Psoas muscle (tissue), 8 donors: ENCODE results near the gene SNX10. TPM values are rescaled to one million over a fixed set of nuclear protein-coding genes. Genes with fewer than 3 reads are reported as not detected.

ENCODE experiments used
- ATAC-seq, 4 donors: fragments of 200-7000 bp; cut with Tn5 transposase; one replicate each; pipeline ENCODE4 v1.9.1; 2020; ENCODE audit warnings: moderate library complexity in 3 of 4, mild to moderate bottlenecking in 2 of 4
- DNase-seq, 2 donors: peaks; one replicate each; pipeline ENCODE4 v3.0.0-alpha.2; 2020
- H3K27ac ChIP-seq: fragments of 200-600 bp; one replicate; pipeline ENCODE4 v1.8.0; 2022
- H3K27me3 ChIP-seq, 3 donors: fragments of 200-600 bp in 1 of 3; one replicate each; pipeline versions ENCODE4 v1.6.1 to v1.8.0; 2013 to 2022; ENCODE audit warnings: low read length in 2 of 3, mild to moderate bottlenecking in 2 of 3, moderate library complexity in 1 of 3; ENCODE audit not compliant: insufficient read depth in 3 of 3
- H3K36me3 ChIP-seq, 2 donors: fragments of 200-600 bp in 1 of 2; one replicate each; pipeline versions ENCODE4 v1.6.1 to v1.8.0; 2013 to 2022; ENCODE audit warnings: low read depth in 1 of 2, mild to moderate bottlenecking in 1 of 2, moderate library complexity in 1 of 2; ENCODE audit not compliant: insufficient read depth in 1 of 2
- H3K4me1 ChIP-seq: fragments of 200-600 bp; one replicate; pipeline ENCODE4 v1.8.0; 2022
- H3K4me3 ChIP-seq: fragments of 200-600 bp; one replicate; pipeline ENCODE4 v1.8.0; 2022; ENCODE audit warnings: mild to moderate bottlenecking
- H3K9me3 ChIP-seq: fragments of 200-600 bp; one replicate; pipeline ENCODE4 v1.8.0; 2022
- CTCF ChIP-seq: fragments of 200-600 bp; IDR thresholded peaks from one replicate; pipeline ENCODE4 v1.8.0; 2022; ENCODE audit warnings: antibody characterized with exemption
- WGBS, 3 donors: extraction: QIAGEN DNeasy Blood & Tissue Kit; methylation state at CpG; one replicate each; pipeline versions ENCODE4 v1.1.6 to v1.1.7; 2013; 5-methylcytosine and 5-hydroxymethylcytosine counted together
- intact Hi-C, 2 donors: fragments of 100-400 bp; cut with DNase I; formaldehyde crosslinking; loops; one replicate each; pipeline versions ENCODE4 v1.11.0 to v1.14.2; 2022
- polyA plus RNA-seq, 3 donors: library from polyadenylated mRNA; stranded (reverse); fragments of 200-250 nt; gene quantifications; one replicate each; pipeline ENCODE4 v1.2.3, GENCODE V29; 2013
- total RNA-seq, 4 donors: library from RNA; stranded (reverse); fragmentation: NEBNext Ultra II Directional in 2 of 4; extraction: Animal tissue kit (Norgen Biotek cat#: 25700) in 2 of 4; gene quantifications; one replicate each; pipeline versions ENCODE4 v1.2.1 to v1.2.4, GENCODE V29; 2021 to 2023
- donor health status: healthy with polysubstance abuse.
- donor health status: DM: no; HTN: no; CAD: no; lungs with moderate emphysema.
- donor health status: Bipolar disorder and iron deficiency.
- donor health status: healthy.
- donor health status: DM: yes; HTN: yes; CAD: no.
- donor health status: DM: no; HTN: no; CAD: no.
- donor health status: DM: no; HTN: no; CAD: no.
- donor health status: DM: yes; HTN: yes; CAD: no.

Gene SNX10
- total and polyA plus RNA-seq, 7 donors = 0.25 to 1.4 (median 0.97) TPM

- Histone ChIP-seq H3K4me3 (no peak overlapping the region), H3K27me3 (no peaks in the 10 kb centered on the region), H3K27ac (no peak overlapping the region), H3K36me3 (no peaks in the 10 kb centered on the region), H3K4me1 (no peaks in the 10 kb centered on the region), H3K9me3 (no peaks in the 10 kb centered on the region)
- intact Hi-C loops = no loop called here
- ATAC-seq = no peak
- 84 to 88% (median 84%) methylated on average over 5 of the region's 5 CpGs for WGBS, 3 donors
- DNase-seq = no peak
- no peak for TF ChIP-seq CTCF
These were observed 118.2 kb downstream of the SNX10 start for GRCh38 chr7:26409661-26410547.

GRCh38 chr7:26413007-26413691 is 121.5 kb downstream of the SNX10 start:
- Histone ChIP-seq H3K36me3 (no peaks in the 10 kb centered on the region), H3K4me3 (no peak overlapping the region), H3K27me3 (no peaks in the 10 kb centered on the region), H3K27ac (no peak overlapping the region), H3K9me3 (no peaks in the 10 kb centered on the region), H3K4me1 (no peaks in the 10 kb centered on the region)
- WGBS, 3 donors = 53 to 73% (median 69%) methylated on average over 3 of the region's 3 CpGs
- no peak for TF ChIP-seq CTCF
- intact Hi-C loops = no loop called here
- no peak for DNase-seq
- no peak for ATAC-seq

GRCh38 chr7:26416004-26416403 is 124.3 kb downstream of the SNX10 start:
- no peaks in the 10 kb centered on the region for H3K27me3 ChIP-seq
- intact Hi-C loops = no loop called here
- DNase-seq (no peak), ATAC-seq (no peak)
- WGBS, 3 donors = 96 to 97% (median 97%) methylated on average over 1 of the region's 1 CpG
- TF ChIP-seq CTCF = no peak
- no peak overlapping the region for H3K4me3 ChIP-seq
- H3K4me1 ChIP-seq = no peaks in the 10 kb centered on the region
- H3K9me3 ChIP-seq = no peaks in the 10 kb centered on the region
- no peak overlapping the region for H3K27ac ChIP-seq
- no peaks in the 10 kb centered on the region for H3K36me3 ChIP-seq

GRCh38 chr7:26417911-26418413 is 126.3 kb downstream of the SNX10 start:
- Histone ChIP-seq H3K27ac (no peak overlapping the region), H3K9me3 (no peaks in the 10 kb centered on the region), H3K4me1 (no peaks in the 10 kb centered on the region), H3K36me3 (no peaks in the 10 kb centered on the region), H3K4me3 (no peak overlapping the region), H3K27me3 (peaks cover 0 to 2% (median 0%) of the 10 kb centered on the region in 3 donors)
- no peak for TF ChIP-seq CTCF
- no peak for DNase-seq
- intact Hi-C loops = no loop called here
- 79 to 83% (median 81%) methylated on average over 5 of the region's 5 CpGs for WGBS, 3 donors
- no peak for ATAC-seq
